ENCODE data around the gene FZD1.

The FZD1 gene

GRCh38 chr7:91299952-91300775, 35.9 kb downstream of the FZD1 start:
- Histone ChIP-seq H3F3A (ENCODE audit: insufficient read depth) (no peaks in the 10 kb centered on the region), H3K4me3 (ENCODE audit: insufficient read depth, low read length, poor library complexity, severe bottlenecking) (no peak overlapping the region), H3K4me2 (ENCODE audit: low read depth, low read length, poor library complexity, severe bottlenecking) (no peak overlapping the region), H3K36me3 (ENCODE audit: low read length) (no peaks in the 10 kb centered on the region), H2AFZ (ENCODE audit: low read depth, low read length, severe bottlenecking) (no peak overlapping the region), H3K9me3 (ENCODE audit: insufficient read depth, low read length) (no peaks in the 10 kb centered on the region), H3K79me2 (ENCODE audit: insufficient read depth, low read length) (no peaks in the 10 kb centered on the region), H3K27ac (ENCODE audit: low read depth, low read length) (no peak overlapping the region), H3K27me3 (ENCODE audit: low read length) (0 out of 2 replicates have a peak, but pooled peaks cover 9% of the 10 kb centered on the region), H4K20me1 (ENCODE audit: low read depth, low read length) (no peaks in the 10 kb centered on the region), H3K9ac (ENCODE audit: low read length) (no peak overlapping the region), H3K9me2 (replicated peaks; ENCODE audit: insufficient read depth, low read length) (no peaks in the 10 kb centered on the region)
- TF ChIP-seq CTCF (IDR thresholded peaks at IDR 0.05; ENCODE audit: insufficient read depth, low read length, poor library complexity, severe bottlenecking) (no peak), EZH2phosphoT487 (conservative IDR thresholded peaks at IDR 0.05; ENCODE audit: low read length) (no peak)

- TF ChIP-seq CTCF (IDR thresholded peaks at IDR 0.05; ENCODE audit: insufficient read depth, low read length, poor library complexity, severe bottlenecking) (no peak), EZH2phosphoT487 (conservative IDR thresholded peaks at IDR 0.05; ENCODE audit: low read length) (no peak)
- Histone ChIP-seq H2AFZ (ENCODE audit: low read depth, low read length, severe bottlenecking) (no peak overlapping the region), H3K27me3 (ENCODE audit: low read length) (0 out of 2 replicates have a peak, but pooled peaks cover 9% of the 10 kb centered on the region), H3F3A (ENCODE audit: insufficient read depth) (no peaks in the 10 kb centered on the region), H4K20me1 (ENCODE audit: low read depth, low read length) (no peaks in the 10 kb centered on the region), H3K9me2 (replicated peaks; ENCODE audit: insufficient read depth, low read length) (no peaks in the 10 kb centered on the region), H3K79me2 (ENCODE audit: insufficient read depth, low read length) (no peaks in the 10 kb centered on the region), H3K9me3 (ENCODE audit: insufficient read depth, low read length) (no peaks in the 10 kb centered on the region), H3K9ac (ENCODE audit: low read length) (no peak overlapping the region), H3K4me2 (ENCODE audit: low read depth, low read length, poor library complexity, severe bottlenecking) (no peak overlapping the region), H3K4me3 (ENCODE audit: insufficient read depth, low read length, poor library complexity, severe bottlenecking) (no peak overlapping the region), H3K36me3 (ENCODE audit: low read length) (no peaks in the 10 kb centered on the region), H3K27ac (ENCODE audit: low read depth, low read length) (no peak overlapping the region)
Observed at GRCh38 chr7:91302794-91303193, 38.6 kb downstream of the FZD1 start.

GRCh38 chr7:91306266-91306665, 42.0 kb downstream of the FZD1 start:
- no peaks in the 10 kb centered on the region for H3K79me2 ChIP-seq (ENCODE audit: insufficient read depth, low read length)
- H3K27me3 ChIP-seq (ENCODE audit: low read length) = no peaks in the 10 kb centered on the region
- no peak overlapping the region for H3K9ac ChIP-seq (ENCODE audit: low read length)
- no peak for TF ChIP-seq CTCF (IDR thresholded peaks at IDR 0.05; ENCODE audit: insufficient read depth, low read length, poor library complexity, severe bottlenecking)
- TF ChIP-seq EZH2phosphoT487 (conservative IDR thresholded peaks at IDR 0.05; ENCODE audit: low read length) = no peak
- H3K4me2 ChIP-seq (ENCODE audit: low read depth, low read length, poor library complexity, severe bottlenecking) = no peak overlapping the region
- no peaks in the 10 kb centered on the region for H3K9me3 ChIP-seq (ENCODE audit: insufficient read depth, low read length)
- H4K20me1 ChIP-seq (ENCODE audit: low read depth, low read length) = no peaks in the 10 kb centered on the region
- H3K9me2 ChIP-seq (replicated peaks; ENCODE audit: insufficient read depth, low read length) = no peaks in the 10 kb centered on the region
- H3K4me3 ChIP-seq (ENCODE audit: insufficient read depth, low read length, poor library complexity, severe bottlenecking) = no peak overlapping the region
- no peak overlapping the region for H2AFZ ChIP-seq (ENCODE audit: low read depth, low read length, severe bottlenecking)
- H3K27ac ChIP-seq (ENCODE audit: low read depth, low read length) = no peak overlapping the region
- no peaks in the 10 kb centered on the region for H3K36me3 ChIP-seq (ENCODE audit: low read length)
- H3F3A ChIP-seq (ENCODE audit: insufficient read depth) = no peaks in the 10 kb centered on the region

Measured in SU-DHL-6 (cell line).